ENCODE measurements around the gene CAPN1.
A peak's percentile ranks its signal among the peaks of the same experiment; 100 is the strongest.
"Not testable (repeated sequence)": the region's sequence is repeated elsewhere in the genome, so short reads cannot be mapped to it uniquely, and the experiment has no call there.

CAPN1 gene

GRCh38 chr11:65221026-65221425, 39.3 kb downstream of the CAPN1 start:
- DNase-seq = no peak

GRCh38 chr11:65223011-65223410, 41.3 kb downstream of the CAPN1 start:
- DNase-seq = peak; percentile 44

GRCh38 chr11:65224930-65225278, 43.2 kb downstream of the CAPN1 start:
- DNase-seq = peak; percentile 67

GRCh38 chr11:65225279-65226102, 43.8 kb downstream of the CAPN1 start:
- DNase-seq = peak; percentile 29

GRCh38 chr11:65226103-65226442, 44.3 kb downstream of the CAPN1 start:
- DNase-seq = no peak

GRCh38 chr11:65227879-65228278, 46.2 kb downstream of the CAPN1 start:
- no peak for DNase-seq

GRCh38 chr11:65236194-65237059, 54.7 kb downstream of the CAPN1 start:
- DNase-seq = no peak

GRCh38 chr11:65238302-65238701, 56.6 kb downstream of the CAPN1 start:
- not testable (repeated sequence) for DNase-seq

- DNase-seq = no peak
Observed at GRCh38 chr11:65241134-65241533, 59.4 kb downstream of the CAPN1 start.

GRCh38 chr11:65241692-65242091, 60.0 kb downstream of the CAPN1 start:
- no peak for DNase-seq

- no peak for DNase-seq
Observed at GRCh38 chr11:65242389-65242788, 60.7 kb downstream of the CAPN1 start.

GRCh38 chr11:65243797-65244196, 62.1 kb downstream of the CAPN1 start:
- DNase-seq = no peak

- DNase-seq = not testable (repeated sequence)
Observed at GRCh38 chr11:65245046-65245445, 63.3 kb downstream of the CAPN1 start.

GRCh38 chr11:65246506-65246905, 64.8 kb downstream of the CAPN1 start:
- DNase-seq = no peak

GRCh38 chr11:65248184-65248710, 66.5 kb downstream of the CAPN1 start:
- DNase-seq = not testable (repeated sequence)

- DNase-seq = no peak
Observed at GRCh38 chr11:65251476-65251875, 69.7 kb downstream of the CAPN1 start.

- no peak for DNase-seq
Observed at GRCh38 chr11:65254724-65255123, 73.0 kb downstream of the CAPN1 start.

- DNase-seq = no peak
Observed at GRCh38 chr11:65258988-65259387, 77.3 kb downstream of the CAPN1 start.

GRCh38 chr11:65260302-65260701, 78.6 kb downstream of the CAPN1 start:
- no peak for DNase-seq

- no peak for DNase-seq
Observed at GRCh38 chr11:65260756-65261590, 79.2 kb downstream of the CAPN1 start.

All from inflammatory macrophage treated with lipopolysaccharide for 4 hours (primary cell).